Fibroblast of skin of abdomen (primary cell): ENCODE measurements around the gene PADI1.
A peak's percentile ranks its signal among the peaks of the same experiment; 100 is the strongest.
"Not testable (repeated sequence)": the region's sequence is repeated elsewhere in the genome, so short reads cannot be mapped to it uniquely, and the experiment has no call there.

Source experiments
- DNase-seq: peaks from one replicate; pipeline ENCODE4 v3.0.0-alpha.2; 2013

The PADI1 gene

GRCh38 chr1:17217607-17218006 lies 12.7 kb downstream of the PADI1 start:
- no peak for DNase-seq

DNA sequence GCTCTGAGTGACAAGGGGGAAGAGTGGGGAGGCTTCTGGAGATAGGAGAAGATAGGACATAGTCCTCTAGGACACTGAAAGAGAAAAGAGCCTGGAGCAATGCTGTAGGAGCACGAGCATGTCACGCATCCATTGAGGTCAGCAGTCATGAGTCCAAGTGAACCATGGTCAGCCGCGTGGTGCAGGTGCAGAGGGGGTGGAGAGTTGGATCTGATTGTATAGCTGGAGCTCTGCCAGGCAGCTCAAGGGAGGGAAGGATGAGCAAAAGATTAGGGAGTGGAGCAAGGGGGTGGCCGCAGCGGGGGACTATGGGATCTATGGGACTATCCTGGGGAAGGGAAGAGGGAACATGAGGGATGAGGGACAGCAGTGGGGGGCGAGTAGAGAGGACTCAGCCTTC lies 14.0 kb downstream of the PADI1 start:
- DNase-seq = no peak

GRCh38 chr1:17220287-17220686 lies 15.4 kb downstream of the PADI1 start:
- DNase-seq = no peak

DNA sequence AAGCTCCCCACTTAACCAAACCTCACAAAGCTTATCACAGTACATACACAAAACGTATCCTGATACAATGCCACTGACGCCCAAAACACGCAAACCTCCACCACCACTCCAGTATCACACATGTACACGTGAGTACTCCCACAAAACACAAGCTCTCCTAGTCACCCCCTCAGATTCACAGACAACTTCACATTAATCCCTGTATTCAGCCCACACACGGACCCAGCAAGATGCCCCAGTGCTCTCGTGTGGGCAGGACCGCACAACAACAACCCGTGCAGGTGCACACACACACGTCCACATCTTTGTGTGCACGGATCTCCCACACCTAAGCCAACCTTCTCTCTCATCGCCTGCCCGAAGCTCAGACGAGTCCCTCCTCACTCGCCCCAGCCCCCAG lies 17.6 kb downstream of the PADI1 start:
- no peak for DNase-seq

DNA sequence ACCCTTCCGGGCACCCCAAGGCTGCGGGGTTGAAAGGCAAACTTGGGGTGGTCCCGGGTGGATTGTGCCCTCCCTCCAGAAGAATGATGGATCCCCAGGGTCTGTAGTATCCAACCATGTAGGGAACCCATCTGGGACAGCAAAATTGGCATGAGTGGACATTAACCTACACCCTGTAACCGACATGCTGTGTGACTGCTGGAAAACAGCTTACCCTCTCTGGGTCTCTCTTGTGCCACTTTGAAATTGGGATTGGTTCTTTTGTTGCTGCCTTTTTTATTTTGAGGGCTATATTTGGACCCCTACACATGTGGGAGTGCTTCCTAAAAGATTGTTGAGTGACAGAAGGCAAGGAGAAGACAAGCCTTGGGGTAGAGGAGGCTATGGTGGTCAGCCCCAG lies 19.5 kb downstream of the PADI1 start:
- DNase-seq = no peak

DNA sequence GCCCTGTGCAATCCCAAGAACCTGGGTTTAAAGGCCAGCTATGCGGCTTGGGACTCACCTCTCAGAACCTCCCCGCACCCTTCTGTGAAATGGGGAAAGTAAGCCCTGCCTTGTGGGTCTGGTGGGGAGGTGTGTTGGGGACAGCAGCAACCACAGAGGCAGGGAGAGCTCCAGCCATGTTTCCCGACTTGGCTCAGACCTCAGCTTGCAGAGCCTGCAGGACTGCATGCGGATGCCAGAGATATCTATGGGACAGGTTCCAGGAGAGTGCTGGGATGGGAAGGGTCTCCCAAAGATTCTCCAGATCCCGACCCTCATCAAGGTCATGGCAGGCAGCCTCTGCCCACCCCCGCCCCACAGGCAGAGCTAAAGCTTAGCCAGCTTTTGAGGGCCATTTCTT lies 20.2 kb downstream of the PADI1 start:
- DNase-seq = no peak

DNA sequence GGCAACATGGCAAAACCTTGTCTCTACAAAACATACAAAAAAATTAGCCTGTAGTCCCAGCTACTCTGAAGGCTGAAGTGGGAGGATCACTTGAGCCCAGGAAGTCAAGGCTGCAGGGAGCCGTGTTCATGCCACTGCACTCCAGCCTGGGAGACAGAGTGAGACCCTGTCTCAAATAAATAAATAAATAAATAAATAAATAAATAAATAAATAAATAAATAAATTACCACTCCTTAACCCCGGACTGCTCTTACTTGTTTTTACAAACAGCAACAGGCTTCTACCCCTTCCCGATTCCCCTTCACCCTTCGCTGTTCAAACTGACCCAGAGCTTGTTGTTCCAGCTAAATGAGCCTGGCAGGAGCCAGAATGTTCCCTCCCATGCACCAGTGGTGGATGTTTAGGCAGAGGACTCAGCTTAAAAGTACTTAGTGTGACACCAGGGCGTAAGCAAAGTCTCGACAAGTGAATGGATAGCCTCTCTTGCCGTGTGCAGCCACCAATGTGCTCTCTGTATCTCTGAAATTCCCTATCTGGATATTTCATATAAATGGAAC lies 22.5 kb downstream of the PADI1 start:
- no peak for DNase-seq

- no peak for DNase-seq
Observed at GRCh38 chr1:17228619-17229018, 23.7 kb downstream of the PADI1 start.

- no peak for DNase-seq
Observed at GRCh38 chr1:17229379-17229778, 24.5 kb downstream of the PADI1 start.

GRCh38 chr1:17230106-17230505 lies 25.2 kb downstream of the PADI1 start:
- no peak for DNase-seq

DNA sequence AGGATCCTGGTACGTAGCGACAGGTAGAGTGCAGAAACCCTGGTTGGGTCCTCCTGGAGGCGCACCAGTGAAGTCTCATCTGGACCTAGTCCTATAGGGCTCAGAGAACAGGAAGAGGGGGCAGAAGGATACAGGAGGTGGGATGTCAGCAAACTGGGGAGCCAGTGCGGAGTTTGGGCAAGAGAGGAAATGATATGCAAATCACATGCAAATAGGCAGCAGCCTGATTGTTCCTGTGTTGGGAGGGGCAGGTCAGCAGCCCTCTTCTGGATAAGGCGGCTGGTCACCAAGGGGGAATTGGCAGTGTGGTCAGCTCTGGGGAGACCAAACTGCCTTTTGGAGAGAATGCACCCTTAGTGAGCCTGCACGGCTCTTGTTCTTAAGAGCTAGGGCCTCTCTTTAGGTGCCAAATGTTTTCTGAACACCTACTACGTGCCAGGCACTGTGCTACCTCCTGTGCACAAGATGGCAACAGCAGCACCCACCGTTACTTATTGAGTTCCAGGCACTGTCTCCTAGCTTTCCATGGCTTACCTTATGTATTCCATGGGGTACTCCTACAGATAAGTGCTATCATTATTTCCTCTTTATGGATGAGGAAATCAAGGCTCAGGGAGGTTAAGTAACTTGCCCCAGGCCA lies 25.9 kb downstream of the PADI1 start:
- no peak for DNase-seq

- DNase-seq = peak; percentile 86
Observed at GRCh38 chr1:17232759-17233661, 28.1 kb downstream of the PADI1 start.

GRCh38 chr1:17233675-17234320 lies 28.9 kb downstream of the PADI1 start:
- DNase-seq = peak; percentile 93

GRCh38 chr1:17234405-17234804 lies 29.5 kb downstream of the PADI1 start:
- DNase-seq = no peak

DNA sequence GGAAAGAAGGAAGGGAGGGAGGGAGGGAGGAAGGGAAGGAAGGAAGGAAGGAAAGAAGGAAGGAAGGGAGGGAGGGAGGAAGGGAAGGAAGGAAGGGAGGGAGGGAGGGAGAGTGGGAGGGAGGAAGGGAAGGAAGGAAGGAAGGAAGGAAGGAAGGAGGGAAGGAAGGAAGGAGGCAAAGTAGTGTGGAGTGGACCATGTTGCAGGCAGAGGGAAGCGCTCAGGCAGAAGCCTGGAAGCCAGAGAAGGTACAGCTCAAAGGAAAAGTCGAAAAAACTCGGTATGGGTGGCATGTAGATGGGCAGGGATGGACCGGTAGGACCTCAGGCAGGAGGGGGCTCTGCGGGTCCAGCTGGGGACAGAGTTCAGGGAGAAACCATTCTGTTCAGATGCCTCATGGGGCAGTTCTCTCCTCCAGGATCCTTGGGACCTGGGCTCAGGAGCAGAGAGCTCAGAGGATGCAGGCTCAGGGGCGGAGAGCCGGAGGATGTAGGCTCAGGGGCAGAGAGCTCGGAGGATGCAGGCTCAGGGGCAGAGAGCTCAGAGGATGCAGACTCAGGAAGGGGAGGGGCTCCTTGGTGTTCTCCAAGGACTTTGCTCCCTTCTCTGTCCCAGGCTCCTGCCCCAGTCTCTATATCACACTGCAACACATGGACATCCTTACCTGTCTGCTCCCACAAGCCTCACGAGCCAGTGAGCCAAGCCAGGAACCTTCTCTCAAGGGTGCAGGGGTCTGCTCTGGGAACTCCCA lies 30.4 kb downstream of the PADI1 start:
- DNase-seq = no peak

- DNase-seq = peak; percentile 79
Observed at GRCh38 chr1:17236779-17237560, 32.0 kb downstream of the PADI1 start.

- no peak for DNase-seq
Observed at GRCh38 chr1:17237561-17237903, 32.6 kb downstream of the PADI1 start.

- DNase-seq = peak; percentile 90
Observed at GRCh38 chr1:17239420-17239819, 34.5 kb downstream of the PADI1 start.

GRCh38 chr1:17241011-17241779 lies 36.3 kb downstream of the PADI1 start:
- DNase-seq = not testable (repeated sequence)

GRCh38 chr1:17241780-17242074 lies 36.8 kb downstream of the PADI1 start:
- DNase-seq = not testable (repeated sequence)

DNA sequence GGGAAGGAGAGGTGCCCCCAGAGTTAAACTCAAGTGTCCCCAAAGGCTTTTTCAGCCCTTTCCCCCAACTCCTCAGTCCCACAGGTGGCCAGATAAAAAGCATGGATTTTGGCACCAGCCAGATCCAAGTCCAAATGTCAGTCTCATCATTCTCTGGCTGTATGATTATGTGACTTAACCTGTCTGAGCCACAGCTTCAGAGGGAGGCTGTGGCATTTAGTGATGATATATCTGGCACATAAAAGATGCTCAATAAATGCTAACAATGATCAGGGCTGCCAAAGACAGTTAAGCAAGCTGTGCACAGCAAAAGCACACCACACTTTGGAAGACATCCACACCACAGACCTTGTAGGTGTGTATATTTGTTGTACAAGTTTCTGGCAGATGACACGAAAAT lies 38.3 kb downstream of the PADI1 start:
- DNase-seq = no peak
